Stimulated activated CD8-positive, alpha-beta memory T cell treated with anti-CD3 and anti-CD28 coated beads, Interleukin-4, amount 100 ng/mL, for 24 hours (primary cell): ENCODE results near the gene CAPN14.

Experiments used
- DNase-seq: peaks from one replicate; pipeline ENCODE4 v3.0.0-alpha.2; 2020; ENCODE audit warnings: low read depth

The CAPN14 gene, protein sequence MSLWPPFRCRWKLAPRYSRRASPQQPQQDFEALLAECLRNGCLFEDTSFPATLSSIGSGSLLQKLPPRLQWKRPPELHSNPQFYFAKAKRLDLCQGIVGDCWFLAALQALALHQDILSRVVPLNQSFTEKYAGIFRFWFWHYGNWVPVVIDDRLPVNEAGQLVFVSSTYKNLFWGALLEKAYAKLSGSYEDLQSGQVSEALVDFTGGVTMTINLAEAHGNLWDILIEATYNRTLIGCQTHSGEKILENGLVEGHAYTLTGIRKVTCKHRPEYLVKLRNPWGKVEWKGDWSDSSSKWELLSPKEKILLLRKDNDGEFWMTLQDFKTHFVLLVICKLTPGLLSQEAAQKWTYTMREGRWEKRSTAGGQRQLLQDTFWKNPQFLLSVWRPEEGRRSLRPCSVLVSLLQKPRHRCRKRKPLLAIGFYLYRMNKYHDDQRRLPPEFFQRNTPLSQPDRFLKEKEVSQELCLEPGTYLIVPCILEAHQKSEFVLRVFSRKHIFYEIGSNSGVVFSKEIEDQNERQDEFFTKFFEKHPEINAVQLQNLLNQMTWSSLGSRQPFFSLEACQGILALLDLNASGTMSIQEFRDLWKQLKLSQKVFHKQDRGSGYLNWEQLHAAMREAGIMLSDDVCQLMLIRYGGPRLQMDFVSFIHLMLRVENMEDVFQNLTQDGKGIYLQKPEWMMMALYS

GRCh38 chr2:31217465-31218200, at the start of gene CAPN14:
CAPN14 (minus strand) TSS chr2:31217515; CDS start chr2:31205447, 12,068 bp downstream.
- no peak for DNase-seq

DNA sequence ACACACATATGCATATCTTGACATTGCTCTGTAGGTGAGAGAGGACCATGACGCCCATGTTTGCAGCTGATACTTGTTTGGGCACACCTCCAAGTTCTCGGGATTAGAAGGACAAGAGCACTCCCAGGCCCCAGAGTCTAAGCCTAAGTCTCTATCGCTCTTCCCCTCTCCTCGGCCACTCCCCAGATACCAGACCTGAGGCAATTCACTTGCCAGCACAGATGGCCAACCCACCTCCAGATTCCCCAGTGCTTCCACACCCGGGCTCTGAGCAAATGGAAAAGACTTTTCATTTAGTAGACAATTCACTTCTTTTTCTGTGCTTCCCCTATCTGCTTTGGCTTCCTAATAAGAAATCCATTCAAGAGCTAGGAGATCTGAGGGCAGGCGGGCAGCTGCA, 49.5 kb upstream of the CAPN14 start:
- no peak for DNase-seq

DNA sequence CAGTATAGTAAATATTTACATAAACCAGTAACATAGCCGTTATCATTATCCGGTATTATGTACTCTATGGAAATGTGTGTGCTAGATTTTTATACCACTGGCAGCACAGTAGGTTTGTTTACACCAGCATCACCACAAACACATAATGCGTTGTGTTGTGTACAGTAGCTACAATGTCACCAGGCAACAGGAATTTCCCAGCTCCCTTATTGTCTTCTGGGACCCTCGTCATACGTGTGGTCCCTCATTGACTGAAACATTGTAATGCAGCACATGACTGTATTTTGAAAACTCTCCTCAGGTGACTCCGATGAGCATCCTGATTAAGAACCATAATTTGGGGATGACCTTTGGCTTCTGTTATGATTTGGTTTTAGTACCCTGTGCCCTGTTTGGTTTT, 47.9 kb upstream of the CAPN14 start:
- DNase-seq: no peak

DNA sequence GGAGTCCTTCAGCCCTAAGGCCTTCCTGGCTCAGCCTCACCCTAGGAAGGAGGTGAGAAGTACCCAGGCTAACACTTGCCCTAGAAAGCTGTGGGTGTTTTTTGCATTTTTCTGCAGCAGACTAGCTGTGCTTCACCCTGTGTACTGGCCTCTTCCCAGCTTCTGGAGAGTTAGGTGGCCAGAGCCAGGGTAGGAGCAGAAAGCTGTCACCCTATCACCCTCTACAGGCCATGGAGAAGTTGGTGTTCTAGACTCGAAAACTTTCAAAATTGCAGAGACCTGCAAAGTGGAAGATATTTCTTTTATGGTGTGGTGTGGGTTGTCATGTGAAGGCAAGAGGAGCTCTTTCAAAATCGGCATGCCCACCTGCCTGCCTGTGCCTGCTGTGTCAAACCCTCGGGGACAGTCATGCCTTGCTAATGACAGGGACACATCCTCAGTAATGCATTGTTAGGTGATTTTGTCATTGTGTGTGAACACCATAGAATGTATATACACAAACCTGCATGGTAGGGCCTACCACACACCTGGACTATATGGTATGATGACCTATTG, 46.4 kb upstream of the CAPN14 start:
- no peak for DNase-seq

- no peak for DNase-seq
These were observed 43.6 kb upstream of the CAPN14 start for GRCh38 chr2:31260870-31261269.

DNA sequence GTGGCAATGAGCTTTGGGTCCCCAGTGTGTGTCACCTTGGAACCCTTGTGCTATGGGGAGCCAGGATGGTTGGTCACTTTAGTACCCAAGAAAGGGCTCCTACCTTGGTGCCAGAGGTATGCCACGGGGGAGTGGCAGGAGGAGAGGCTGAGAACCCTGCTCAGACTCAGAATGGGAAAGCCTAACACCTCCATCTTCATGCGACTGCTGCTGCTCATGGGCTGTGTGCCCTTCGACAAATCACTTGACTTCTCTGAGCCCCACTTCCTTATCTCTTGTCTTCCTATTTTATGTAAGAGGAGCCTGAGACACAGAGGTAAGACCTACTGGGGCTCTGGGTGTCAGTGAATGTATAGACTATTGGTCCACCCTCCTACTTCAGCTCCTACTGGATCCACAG, 41.8 kb upstream of the CAPN14 start:
- no peak for DNase-seq

GRCh38 chr2:31258351-31258750, 41.0 kb upstream of the CAPN14 start:
- DNase-seq: no peak

GRCh38 chr2:31256611-31257382, 39.5 kb upstream of the CAPN14 start:
- no peak for DNase-seq

- DNase-seq: no peak
These were observed 38.7 kb upstream of the CAPN14 start for GRCh38 chr2:31255911-31256571.

DNA sequence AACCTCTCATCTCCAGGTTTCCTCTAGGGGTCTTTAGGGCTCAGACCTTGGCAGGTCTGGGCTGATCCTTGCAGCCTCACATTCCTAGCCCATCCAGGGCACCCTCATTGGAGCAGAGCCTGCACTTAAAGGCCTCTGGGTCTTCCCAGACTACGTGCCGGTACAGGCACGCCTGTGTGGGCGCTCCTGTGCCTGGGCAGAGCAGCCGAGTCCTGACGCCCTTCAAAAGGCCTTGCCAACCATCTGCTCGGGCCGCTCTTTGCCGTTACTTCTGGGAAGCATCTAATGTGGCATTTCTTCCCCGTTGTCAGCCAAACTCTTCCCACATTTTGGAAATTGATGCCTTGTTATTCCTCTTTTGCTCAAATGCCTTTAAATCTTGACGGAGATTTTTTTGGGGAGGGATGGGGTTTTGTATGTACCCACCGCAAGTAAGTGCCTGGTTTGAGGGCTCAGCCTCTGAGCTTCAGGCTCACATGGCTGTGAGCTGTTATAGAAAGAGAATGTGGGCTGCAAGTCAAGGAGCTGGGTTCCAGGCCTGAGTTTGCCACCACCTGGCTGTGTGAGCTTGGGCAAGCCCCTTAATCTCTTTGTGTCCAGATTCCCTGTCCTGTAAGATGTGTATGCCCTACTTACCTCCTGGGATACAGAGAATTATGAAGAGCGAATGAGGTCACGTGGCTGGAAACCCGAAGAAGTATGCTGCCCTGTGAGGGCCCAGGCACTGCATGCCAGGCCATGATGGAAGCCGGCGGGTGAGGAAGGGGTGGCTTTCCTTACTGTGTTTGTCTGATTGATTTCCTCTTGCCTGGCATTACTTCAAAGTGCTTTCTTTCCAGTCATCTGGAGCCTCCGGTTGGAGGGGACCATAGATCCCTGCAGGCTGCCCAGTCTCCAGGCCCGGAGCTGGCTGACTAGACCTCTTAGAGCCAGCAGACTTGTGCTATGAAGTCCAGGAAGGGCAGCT, 37.2 kb upstream of the CAPN14 start:
- no peak for DNase-seq

DNA sequence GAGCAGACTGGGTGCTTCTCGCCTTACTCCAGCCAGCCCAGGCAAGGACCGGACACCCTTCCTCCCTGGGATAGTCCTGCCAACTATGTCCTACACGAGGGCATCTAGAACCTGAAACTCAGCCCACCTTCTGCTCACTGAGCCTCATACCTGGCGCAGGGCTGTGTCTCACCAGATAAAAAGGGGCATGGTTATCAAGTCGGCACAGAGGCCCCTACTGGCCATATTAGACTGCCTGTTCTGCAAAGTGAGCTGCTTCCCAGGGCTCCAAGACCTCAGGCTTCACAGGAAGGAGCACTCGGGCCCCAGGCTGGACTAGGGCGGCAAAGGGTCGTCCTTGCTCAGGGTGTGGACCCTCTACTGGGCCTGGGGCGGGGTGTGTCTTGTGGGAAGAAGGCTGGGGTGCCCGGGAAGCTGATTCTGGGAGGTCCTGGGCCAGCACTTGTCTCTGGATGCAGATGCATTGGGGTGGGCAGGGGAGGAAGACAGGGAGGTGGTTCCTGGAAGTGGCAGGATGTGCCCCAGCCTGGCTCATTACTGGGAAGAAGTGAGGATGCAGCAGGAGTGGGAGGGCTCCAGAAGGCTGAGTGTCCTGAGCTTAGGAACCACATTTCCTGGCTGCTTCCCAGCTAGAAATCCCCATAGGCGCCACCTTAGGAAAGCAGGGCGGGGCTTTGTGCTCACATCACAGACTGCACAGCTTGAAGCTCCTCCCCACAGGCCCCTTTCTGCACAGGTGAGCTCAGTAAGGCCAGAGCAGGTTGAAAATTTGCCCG, 36.2 kb upstream of the CAPN14 start:
- no peak for DNase-seq

GRCh38 chr2:31251851-31252250, 34.5 kb upstream of the CAPN14 start:
- no peak for DNase-seq

- no peak for DNase-seq
These were observed 33.7 kb upstream of the CAPN14 start for GRCh38 chr2:31251018-31251417.

DNA sequence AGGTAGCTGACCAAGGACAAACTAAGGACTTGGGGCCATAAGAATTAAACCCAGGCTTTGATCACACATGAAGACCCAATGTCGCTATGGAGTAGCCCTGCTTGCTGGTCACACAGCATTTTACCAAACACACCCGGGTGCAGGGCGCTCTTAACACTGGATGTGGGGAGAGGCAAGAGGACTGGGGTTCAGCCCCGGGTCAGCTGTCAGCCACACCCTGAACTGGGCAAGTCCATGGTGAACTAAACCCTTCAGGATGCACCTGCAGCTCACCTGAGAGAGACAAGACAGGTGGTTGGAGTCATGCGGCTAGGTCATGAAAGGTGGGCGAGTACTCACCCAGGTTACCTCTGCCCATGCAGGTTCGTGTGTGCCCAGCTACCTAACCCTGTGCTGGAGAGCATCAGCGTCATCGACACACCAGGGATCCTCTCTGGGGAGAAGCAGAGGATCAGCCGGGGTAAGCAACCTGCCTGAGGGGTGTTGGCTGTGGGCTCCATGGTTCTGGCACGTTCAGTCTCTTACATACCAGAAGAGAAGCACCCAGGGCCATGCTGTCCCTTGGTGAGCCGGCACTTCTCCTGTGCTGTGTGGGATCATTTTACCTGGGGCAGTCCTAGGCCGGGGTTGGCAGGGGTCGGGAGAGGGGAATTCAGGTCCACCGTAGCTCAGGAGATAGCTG, 31.8 kb upstream of the CAPN14 start:
- no peak for DNase-seq

GRCh38 chr2:31248139-31248538, 30.8 kb upstream of the CAPN14 start:
- no peak for DNase-seq

- no peak for DNase-seq
These were observed 30.4 kb upstream of the CAPN14 start for GRCh38 chr2:31247711-31248110.

- DNase-seq: no peak
These were observed 29.0 kb upstream of the CAPN14 start for GRCh38 chr2:31246184-31246852.

DNA sequence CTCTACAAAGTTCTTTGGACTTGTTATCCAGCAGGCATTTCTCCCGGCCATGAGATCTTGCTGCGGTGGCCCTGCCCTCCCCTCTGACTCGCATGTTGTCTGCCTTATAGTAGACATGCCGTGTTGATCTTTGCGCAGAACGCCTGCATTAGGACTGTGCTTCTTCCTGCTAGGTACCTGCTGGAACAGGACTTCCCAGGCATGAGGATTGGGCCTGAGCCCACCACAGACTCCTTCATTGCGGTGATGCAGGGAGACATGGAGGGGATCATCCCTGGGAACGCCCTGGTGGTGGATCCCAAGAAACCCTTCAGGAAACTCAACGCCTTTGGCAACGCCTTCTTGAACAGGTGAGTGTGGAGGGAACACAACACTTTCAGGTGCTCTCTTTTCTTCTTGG, 26.8 kb upstream of the CAPN14 start:
- DNase-seq: no peak
